Measurements from ENCODE around the gene RAD51B.
"Not testable (repeated sequence)": the region's sequence is repeated elsewhere in the genome, so short reads cannot be mapped to it uniquely, and the experiment has no call there.

Gene RAD51B

GRCh38 chr14:67815573-67816225 is 3.9 kb upstream of the RAD51B start:
- DNase-seq (ENCODE audit: low read depth, low spot score): peak; percentile 42
- peak overlapping the region; percentile 95 for H3K4me3 ChIP-seq (ENCODE audit: low read depth, low read length)
- no peak for TF ChIP-seq CTCF (IDR thresholded peaks at IDR 0.05; ENCODE audit: low read depth, low read length)
- in situ Hi-C loops (cut with HindIII; ENCODE audit: low sequenced_read_pairs): no loop called here

DNA sequence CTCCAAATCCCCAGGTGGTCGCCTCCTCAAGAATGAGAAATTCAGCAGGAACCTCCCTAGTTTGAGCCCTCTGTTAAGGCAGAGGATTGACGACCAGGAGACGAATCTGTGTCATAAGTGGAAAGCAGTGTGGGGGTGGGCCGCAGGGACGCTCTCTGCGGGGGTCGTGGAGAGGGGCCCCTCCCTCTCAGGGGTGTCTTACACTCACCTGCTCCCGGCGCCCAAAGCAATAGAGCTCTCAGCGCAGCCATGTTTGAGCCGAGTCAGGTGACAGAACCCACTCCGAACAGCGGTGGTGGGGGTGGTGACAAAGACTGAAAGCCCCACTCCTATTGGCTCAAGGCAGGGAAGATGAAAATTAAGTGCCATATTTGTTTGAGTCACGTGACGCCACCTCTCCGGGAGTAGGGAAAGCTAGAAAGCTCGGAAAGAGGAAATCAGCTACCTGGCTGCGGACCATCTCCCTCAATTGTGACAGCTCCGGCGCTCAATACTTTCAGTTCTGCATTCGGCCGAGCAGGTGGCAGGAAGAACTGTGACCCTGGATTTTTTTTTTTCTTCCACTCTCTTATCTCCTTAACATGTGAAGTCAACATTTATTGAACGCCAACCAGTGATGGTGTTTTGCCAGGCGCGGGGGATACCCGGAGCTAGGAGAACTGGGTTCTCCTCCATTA is 3.1 kb upstream of the RAD51B start, which contains the start of gene ZFYVE26:
TSS of gene ZFYVE26 (minus strand) at position 265 of the 677 bp plus-strand sequence. CDS start 627 bp downstream, outside the sequence.
- no peak for TF ChIP-seq CTCF (IDR thresholded peaks at IDR 0.05; ENCODE audit: low read depth, low read length)
- in situ Hi-C loops (cut with HindIII; ENCODE audit: low sequenced_read_pairs): no loop called here
- DNase-seq (ENCODE audit: low read depth, low spot score): peak; percentile 96
- H3K4me3 ChIP-seq (ENCODE audit: low read depth, low read length): peak within 1 kb of the TSS; percentile 95

GRCh38 chr14:67817750-67818438 is 1.7 kb upstream of the RAD51B start:
- in situ Hi-C loops (cut with HindIII; ENCODE audit: low sequenced_read_pairs): no loop called here
- no peak overlapping the region for H3K4me3 ChIP-seq (ENCODE audit: low read depth, low read length)
- no peak for TF ChIP-seq CTCF (IDR thresholded peaks at IDR 0.05; ENCODE audit: low read depth, low read length)
- no peak for DNase-seq (ENCODE audit: low read depth, low spot score)

DNA sequence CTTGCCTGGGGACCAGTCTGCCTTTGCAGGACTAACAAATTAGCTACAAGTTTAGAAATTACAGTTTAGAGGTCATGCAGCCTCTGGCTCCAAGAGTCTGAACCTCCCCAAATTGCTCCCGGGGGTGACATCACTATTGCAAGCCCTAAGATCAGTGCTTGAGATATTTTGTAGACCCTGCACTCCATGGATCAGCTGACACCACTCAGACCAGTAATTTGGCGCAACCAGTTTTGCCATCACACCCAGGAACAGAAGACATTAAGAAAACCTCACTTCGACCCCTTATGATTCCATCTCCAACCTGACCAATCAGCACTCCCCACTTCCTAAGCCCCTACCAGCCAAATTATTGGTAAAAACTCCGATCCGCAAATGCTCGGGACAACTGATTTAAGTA is 1.1 kb upstream of the RAD51B start:
- in situ Hi-C loops (cut with HindIII; ENCODE audit: low sequenced_read_pairs); DNase-seq (ENCODE audit: low read depth, low spot score): not testable (repeated sequence)

GRCh38 chr14:67820428-67820971 is 921 bp downstream of the RAD51B start:
- no peak for TF ChIP-seq CTCF (IDR thresholded peaks at IDR 0.05; ENCODE audit: low read depth, low read length)
- peak overlapping the region; percentile 99 for H3K4me3 ChIP-seq (ENCODE audit: low read depth, low read length)
- in situ Hi-C loops (cut with HindIII; ENCODE audit: low sequenced_read_pairs): no loop called here
- no peak for DNase-seq (ENCODE audit: low read depth, low spot score)

More for the DNA sequence above, 1.1 kb upstream of the RAD51B start:
- not testable (repeated sequence) for H3K4me3 ChIP-seq (ENCODE audit: low read depth, low read length)

- no peak for TF ChIP-seq CTCF (IDR thresholded peaks at IDR 0.05; ENCODE audit: low read depth, low read length)
- in situ Hi-C loops (cut with HindIII; ENCODE audit: low sequenced_read_pairs): no loop called here
- no peak for DNase-seq (ENCODE audit: low read depth, low spot score)
- no peak overlapping the region for H3K4me3 ChIP-seq (ENCODE audit: low read depth, low read length)
Observed at GRCh38 chr14:67821121-67821520, 1.5 kb downstream of the RAD51B start.
